GM12878 (cell line): ENCODE measurements around the gene GCDH. TPM values are rescaled to one million over a fixed set of nuclear protein-coding genes. Genes with fewer than 3 reads are reported as not detected.
"Not testable (repeated sequence)": the region's sequence is repeated elsewhere in the genome, so short reads cannot be mapped to it uniquely, and the experiment has no call there.

Experiments
- ATAC-seq: fragments of 200-7000 bp; cut with Tn5 transposase; 3 replicates; pipeline ENCODE4 v1.9.1; 2020; ENCODE audit warnings: mild to moderate bottlenecking, moderate library complexity
- BruUV-seq: library from RNA; stranded (reverse); fragments of 400-500 nt; replicated peaks from 2 replicates; lab custom pipeline; 2021; lab: Mats Ljungman, UMichigan
- CTCF ChIA-PET: fragments of 300-600 bp; sonication (Branson Sonifier 250); formaldehyde crosslinking; extraction: SDS; loops from one replicate; lab custom pipeline; 2021; ENCODE audit warnings: inconsistent platforms; lab: Yijun Ruan, JAX
- POLR2A ChIA-PET: fragments of 350-600 bp; formaldehyde crosslinking; extraction: SDS; loops from one replicate; lab custom pipeline; 2021; ENCODE audit warnings: inconsistent platforms; lab: Charles Lee
- RAD21 ChIA-PET: fragments of 300-600 bp; sonication (Branson Sonifier 250); formaldehyde crosslinking; loops from one replicate; lab custom pipeline; 2023; ENCODE audit warnings: antibody characterized with exemption; ENCODE audit not compliant: unreplicated experiment; lab: Charles Lee
- SMC1A ChIA-PET: fragments of 300-600 bp; sonication (Branson Sonifier 250); formaldehyde crosslinking; loops from one replicate; lab custom pipeline; 2023; ENCODE audit not compliant: unreplicated experiment, uncharacterized antibody; lab: Charles Lee
- DNase-seq: peaks from one replicate; pipeline ENCODE4 v3.0.0-alpha.2; 2011; ENCODE audit warnings: low read depth, low spot score
- FAIRE-seq: peaks from 3 replicates; lab custom pipeline; 2011; peaks lifted over from hg19 to GRCh38; lab: Jason Lieb, UNC
- H2AFZ ChIP-seq: 2 replicates; pipeline ENCODE4 v1.6.0; 2011; ENCODE audit warnings: low read depth, low read length, control low read depth; ENCODE audit not compliant: control insufficient read depth
- H3K27ac ChIP-seq: 2 replicates; pipeline ENCODE4 v1.5.1; 2011; ENCODE audit warnings: control low read depth; ENCODE audit not compliant: control insufficient read depth, insufficient read depth
- H3K27me3 ChIP-seq, 2 experiments: replicated peaks in 1 of 2; 2 replicates each; pipeline versions ENCODE4 v1.6.0 to v1.6.1; 2011; ENCODE audit warnings: low read length in 1 of 2; ENCODE audit not compliant: control insufficient read depth in 2 of 2, insufficient read depth in 2 of 2
- H3K36me3 ChIP-seq, 2 experiments: 2 replicates each; pipeline ENCODE4 v1.5.1; 2011; ENCODE audit warnings: low read length in 1 of 2; ENCODE audit not compliant: control insufficient read depth in 2 of 2, insufficient read depth in 2 of 2
- H3K4me1 ChIP-seq: 2 replicates; pipeline ENCODE4 v1.6.1; 2011; ENCODE audit warnings: mild to moderate bottlenecking, low read length, moderate library complexity, mixed read lengths; ENCODE audit not compliant: control insufficient read depth, insufficient read depth
- H3K4me2 ChIP-seq: 2 replicates; pipeline ENCODE4 v1.6.0; 2011; ENCODE audit warnings: control low read depth; ENCODE audit not compliant: control insufficient read depth, insufficient read depth
- H3K4me3 ChIP-seq: fragments of 200-600 bp; sonication (generic); 2 replicates; pipeline ENCODE4 v1.5.1; 2016
- H3K79me2 ChIP-seq: 2 replicates; pipeline ENCODE4 v1.6.0; 2011; ENCODE audit warnings: low read length; ENCODE audit not compliant: control insufficient read depth, insufficient read depth
- H3K9ac ChIP-seq: 2 replicates; pipeline ENCODE4 v1.8.0; 2011; ENCODE audit warnings: low read length, control low read depth, mixed read lengths; ENCODE audit not compliant: control insufficient read depth, insufficient read depth
- H3K9me3 ChIP-seq: replicated peaks from 3 replicates; pipeline ENCODE4 v1.5.1; 2011; ENCODE audit warnings: mild to moderate bottlenecking, low read length; ENCODE audit not compliant: control insufficient read depth, insufficient read depth
- H4K20me1 ChIP-seq: 2 replicates; pipeline ENCODE4 v1.6.0; 2011; ENCODE audit not compliant: control insufficient read depth, insufficient read depth
- DPF2 ChIP-seq: fragments of 450-650 bp; IDR thresholded peaks from 2 replicates; pipeline ENCODE4 v1.6.1; 2017; ENCODE audit warnings: mild to moderate bottlenecking
- RAD21 ChIP-seq: IDR thresholded peaks from 2 replicates; pipeline ENCODE4 v1.6.1; 2011; ENCODE audit warnings: mild to moderate bottlenecking, low read depth, low read length, moderate library complexity; ENCODE audit not compliant: insufficient read depth
- ZNF274 ChIP-seq: IDR thresholded peaks from one replicate; pipeline ENCODE4 v1.8.0; 2011; ENCODE audit not compliant: insufficient read length, insufficient read depth
- ZNF384 ChIP-seq: IDR thresholded peaks from 2 replicates; pipeline ENCODE4 v1.6.1; 2012; ENCODE audit warnings: low read depth, mild to moderate bottlenecking, low read length, improper control_type of control experiment, borderline replicate concordance
- WGBS: methylation state at CpG from one replicate; pipeline ENCODE4 v1.1.6; 2016; ENCODE audit warnings: low lambda C conversion rate; ENCODE audit not compliant: insufficient replicate concordance, insufficient coverage; ENCODE audit errors: missing lambda C conversion rate; 5-methylcytosine and 5-hydroxymethylcytosine counted together
- in situ Hi-C: fragments of 300-500 bp; cut with MboI; formaldehyde crosslinking; loops from 9 replicates; pipeline ENCODE4 v1.14.3; 2018; ENCODE audit warnings: mixed read lengths
- intact Hi-C: fragments of 100-400 bp; cut with micrococcal nuclease; formaldehyde crosslinking; loops from one replicate; pipeline ENCODE4 v1.14.2; 2022; ENCODE audit not compliant: unreplicated experiment
- polyA plus RNA-seq, 11 experiments: library from polyadenylated mRNA; depleted of rRNA in 4 of 11; unstranded in 6 of 11; stranded (reverse) in 5 of 11; fragments of >200 nt; fragmentation: Nextera tagmentation in 4 of 11; fragmentation: Illumina TruSeq in 1 of 11; extraction: Ambion mirVana in 4 of 11; extraction: Trizol in 1 of 11; gene quantifications; 1 replicate in 1 of 11; 2 replicates in 10 of 11; pipeline versions ENCODE4 v1.2.1 to v1.2.3, GENCODE V29; 2011 to 2016; ENCODE audit warnings: inconsistent platforms in 2 of 11, missing spikeins in 2 of 11, low read depth in 1 of 11
- total RNA-seq, 4 experiments: library from RNA; depleted of rRNA in 3 of 4; stranded (reverse); fragments of >200 nt in 3 of 4; fragmentation: Illumina TruSeq in 1 of 4; extraction: Trizol in 1 of 4; gene quantifications; 2 replicates each; pipeline versions ENCODE4 v1.2.1 to v1.2.3, GENCODE V29; 2013 to 2021

Gene GCDH
- total and polyA plus RNA-seq, 10 of the 15 experiments (the other 5 are each of a cell fraction or from before 2014, with no cell fraction given) = 4.2 to 69.4 (median 39.7) TPM

GRCh38 chr19:12843328-12843727 is 47.6 kb upstream of the GCDH start:
- H4K20me1 ChIP-seq = no peaks in the 10 kb centered on the region
- CTCF ChIA-PET = interaction anchor here (10.1 kb wide), 1 partner anchor 83 kb away, joined by 235 read pairs; no protein-coding TSS in a partner anchor
- DNase-seq (no peak), ATAC-seq (no peak), FAIRE-seq (no peak)
- no peak overlapping the region for H3K27ac ChIP-seq
- H2AFZ ChIP-seq = no peak overlapping the region
- no peaks in the 10 kb centered on the region; the same call in 2 of the 3 replicates for H3K9me3 ChIP-seq
- no peak overlapping the region for H3K9ac ChIP-seq
- RAD21 ChIA-PET = no interaction called here
- SMC1A ChIA-PET = no interaction called here
- intact Hi-C loops = no loop called here
- peaks cover 0 to 12% of the 10 kb centered on the region in 2 experiments for H3K27me3 ChIP-seq
- POLR2A ChIA-PET = no interaction called here
- in situ Hi-C loops = no loop called here
- BruUV-seq = no TSS peak
- no peak overlapping the region for H3K4me2 ChIP-seq
- H3K36me3 ChIP-seq = no peaks in the 10 kb centered on the region
- H3K4me3 ChIP-seq = no peak overlapping the region
- H3K79me2 ChIP-seq = no peaks in the 10 kb centered on the region
- no peak for TF ChIP-seq ZNF384
- H3K4me1 ChIP-seq = peaks cover 3% of the 10 kb centered on the region
- 77% methylated on average over 11 of the region's 11 CpGs for WGBS

DNA sequence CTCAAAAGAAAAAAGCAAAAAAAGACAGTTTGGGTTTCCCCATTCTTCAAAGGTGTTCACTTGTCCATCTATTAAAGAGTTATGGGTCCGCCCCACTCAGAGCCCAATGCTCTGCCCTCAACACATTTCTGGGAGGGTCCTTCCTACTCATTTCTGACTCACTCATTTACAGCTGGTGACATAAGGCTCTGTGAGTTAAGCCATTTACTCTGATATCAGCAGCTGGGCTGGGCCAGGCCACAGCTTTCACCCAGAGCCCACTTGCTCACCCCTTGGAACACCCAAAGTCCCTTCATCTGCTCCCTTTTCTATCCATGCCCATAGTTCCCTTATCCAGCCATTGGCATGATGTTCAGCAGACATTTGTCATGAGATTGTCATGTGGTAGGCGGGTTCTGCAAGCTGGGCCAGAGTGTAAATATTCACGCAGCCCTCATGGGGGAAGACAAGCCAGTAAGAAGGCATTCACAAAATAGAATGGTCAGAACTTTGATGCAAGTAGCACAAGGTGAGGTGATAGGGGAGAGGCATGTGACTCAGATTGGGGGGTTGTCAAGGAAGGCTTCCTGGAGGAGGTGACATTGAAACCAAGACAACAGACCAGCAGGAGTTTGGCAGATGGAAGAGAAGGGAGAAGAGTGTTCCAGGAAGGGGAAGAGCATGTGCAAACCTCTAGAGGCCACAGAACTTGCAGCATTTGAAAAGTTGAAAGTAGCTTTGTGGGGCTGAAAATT is 46.8 kb upstream of the GCDH start:
- Histone ChIP-seq H3K4me3 (no peak overlapping the region), H3K9me3 (no peaks in the 10 kb centered on the region; the same call in 2 of the 3 replicates), H4K20me1 (no peaks in the 10 kb centered on the region), H3K79me2 (no peaks in the 10 kb centered on the region), H3K36me3 (no peaks in the 10 kb centered on the region), H3K9ac (no peak overlapping the region), H3K4me2 (no peak overlapping the region), H3K27me3 (peaks cover 0 to 7% of the 10 kb centered on the region in 2 experiments), H3K27ac (no peak overlapping the region), H2AFZ (no peak overlapping the region), H3K4me1 (peaks cover 3% of the 10 kb centered on the region)
- CTCF ChIA-PET = interaction anchor here (1.1 to 10.1 kb wide), 2 partner anchors 83 to 121 kb away, joined by 3 to 235 read pairs; no protein-coding TSS in a partner anchor
- ATAC-seq (no peak), FAIRE-seq (no peak), DNase-seq (no peak)
- SMC1A ChIA-PET = no interaction called here
- RAD21 ChIA-PET = no interaction called here
- intact Hi-C loops (no loop called here), in situ Hi-C loops (no loop called here)
- no peak for TF ChIP-seq DPF2
- TF ChIP-seq RAD21 = no peak
- TF ChIP-seq ZNF274 = no peak
- BruUV-seq = no TSS peak
- 12% methylated on average over 3 of the region's 3 CpGs for WGBS
- POLR2A ChIA-PET = interaction anchor here (0.6 kb wide), 1 partner anchor 128 kb away, joined by 5 read pairs; no protein-coding TSS in a partner anchor

GRCh38 chr19:12846613-12847012 is 44.3 kb upstream of the GCDH start:
- not testable (repeated sequence) for H2AFZ ChIP-seq, H4K20me1 ChIP-seq, H3K36me3 ChIP-seq, H3K9ac ChIP-seq, H3K79me2 ChIP-seq, H3K27me3 ChIP-seq, ATAC-seq, H3K27ac ChIP-seq, BruUV-seq, FAIRE-seq, H3K4me2 ChIP-seq, H3K4me1 ChIP-seq, H3K9me3 ChIP-seq, H3K4me3 ChIP-seq, DNase-seq
- SMC1A ChIA-PET = interaction anchor here (0.8 to 2.4 kb wide), 10 partner anchors 40 to 88 kb away, joined by 3 to 17 read pairs (median 3); partner anchors contain the start of genes JUNB and RNASEH2A
- CTCF ChIA-PET = interaction anchor here (0.6 to 10.1 kb wide), 23 partner anchors 9 to 274 kb away, joined by 3 to 235 read pairs (median 7); partner anchors contain the start of genes CALR, DNASE2, FBXW9 and RNASEH2A
- RAD21 ChIA-PET = interaction anchor here (0.7 to 2.5 kb wide), 8 partner anchors 12 to 129 kb away, joined by 3 to 76 read pairs (median 4); partner anchors contain the start of gene RNASEH2A
- POLR2A ChIA-PET = interaction anchor here (0.9 to 1.1 kb wide), 3 partner anchors 22 to 80 kb away, joined by 3 to 6 read pairs (median 4); no protein-coding TSS in a partner anchor
- 55% methylated on average over 7 of the region's 7 CpGs for WGBS
- intact Hi-C loops (loop anchor here (1.0 kb wide), 2 partner anchors 80 to 86 kb away; no protein-coding TSS in a partner anchor), in situ Hi-C loops (loop anchor here (5.0 kb wide), 1 partner anchor 79 kb away; no protein-coding TSS in a partner anchor)
